IPS-18a (cell line): Measurements from ENCODE around the gene NAT10.

ENCODE experiments used
- H3K27ac ChIP-seq: one replicate; pipeline ENCODE4 v1.5.1; 2013; ENCODE audit warnings: low read length
- H3K27me3 ChIP-seq: one replicate; pipeline ENCODE4 v1.6.1; 2013; ENCODE audit warnings: mild to moderate bottlenecking, low read length; ENCODE audit not compliant: control insufficient read depth, insufficient read depth
- H3K36me3 ChIP-seq: one replicate; pipeline ENCODE4 v1.6.1; 2013; ENCODE audit warnings: low read depth, low read length; ENCODE audit not compliant: control insufficient read depth
- H3K4me1 ChIP-seq: one replicate; pipeline ENCODE4 v1.6.1; 2013; ENCODE audit warnings: low read depth, low read length; ENCODE audit not compliant: control insufficient read depth
- H3K4me3 ChIP-seq: one replicate; pipeline ENCODE4 v1.5.1; 2013; ENCODE audit warnings: low read length
- H3K9ac ChIP-seq: one replicate; pipeline ENCODE4 v1.6.1; 2013; ENCODE audit warnings: mild to moderate bottlenecking, low read length, moderate library complexity
- H3K9me3 ChIP-seq: one replicate; pipeline ENCODE4 v1.6.1; 2013; ENCODE audit warnings: low read depth, low read length; ENCODE audit not compliant: control insufficient read depth

Gene NAT10

GRCh38 chr11:34162856-34163255, 57.4 kb downstream of the NAT10 start:
- Histone ChIP-seq H3K4me3 (no peak overlapping the region), H3K27ac (no peak overlapping the region), H3K9ac (no peak overlapping the region), H3K9me3 (no peaks in the 10 kb centered on the region), H3K36me3 (no peaks in the 10 kb centered on the region), H3K4me1 (no peaks in the 10 kb centered on the region), H3K27me3 (no peaks in the 10 kb centered on the region)

- Histone ChIP-seq H3K27ac (no peak overlapping the region), H3K27me3 (no peaks in the 10 kb centered on the region), H3K36me3 (no peaks in the 10 kb centered on the region), H3K9me3 (no peaks in the 10 kb centered on the region), H3K4me1 (no peaks in the 10 kb centered on the region), H3K9ac (no peak overlapping the region), H3K4me3 (no peak overlapping the region)
Measured at GRCh38 chr11:34165121-34165520, 59.7 kb downstream of the NAT10 start.

GRCh38 chr11:34165786-34166555, 60.5 kb downstream of the NAT10 start:
- H3K4me3 ChIP-seq, result no peak overlapping the region
- H3K27ac ChIP-seq, result no peak overlapping the region
- no peaks in the 10 kb centered on the region for H3K9me3 ChIP-seq
- H3K4me1 ChIP-seq, result no peaks in the 10 kb centered on the region
- no peaks in the 10 kb centered on the region for H3K27me3 ChIP-seq
- H3K9ac ChIP-seq, result no peak overlapping the region
- H3K36me3 ChIP-seq, result no peaks in the 10 kb centered on the region

GRCh38 chr11:34166806-34167740, 61.6 kb downstream of the NAT10 start:
- Histone ChIP-seq H3K27ac (no peak overlapping the region), H3K9me3 (no peaks in the 10 kb centered on the region), H3K4me1 (no peaks in the 10 kb centered on the region), H3K9ac (no peak overlapping the region), H3K36me3 (no peaks in the 10 kb centered on the region), H3K4me3 (no peak overlapping the region), H3K27me3 (no peaks in the 10 kb centered on the region)

GRCh38 chr11:34167961-34168360, 62.5 kb downstream of the NAT10 start:
- no peak overlapping the region for H3K9ac ChIP-seq
- H3K36me3 ChIP-seq, result no peaks in the 10 kb centered on the region
- no peak overlapping the region for H3K4me3 ChIP-seq
- H3K27ac ChIP-seq, result no peak overlapping the region
- H3K27me3 ChIP-seq, result no peaks in the 10 kb centered on the region
- no peaks in the 10 kb centered on the region for H3K4me1 ChIP-seq
- H3K9me3 ChIP-seq, result no peaks in the 10 kb centered on the region

- Histone ChIP-seq H3K4me1 (no peaks in the 10 kb centered on the region), H3K9me3 (no peaks in the 10 kb centered on the region), H3K36me3 (no peaks in the 10 kb centered on the region), H3K4me3 (no peak overlapping the region), H3K27ac (no peak overlapping the region), H3K9ac (no peak overlapping the region), H3K27me3 (peaks cover 5% of the 10 kb centered on the region)
Measured at GRCh38 chr11:34168642-34169420, 63.4 kb downstream of the NAT10 start.

- Histone ChIP-seq H3K36me3 (no peaks in the 10 kb centered on the region), H3K27me3 (peaks cover 5% of the 10 kb centered on the region), H3K4me3 (no peak overlapping the region), H3K9ac (no peak overlapping the region), H3K4me1 (peaks cover 2% of the 10 kb centered on the region), H3K9me3 (no peaks in the 10 kb centered on the region), H3K27ac (no peak overlapping the region)
Measured at GRCh38 chr11:34169686-34170085, 64.3 kb downstream of the NAT10 start.

- Histone ChIP-seq H3K9me3 (no peaks in the 10 kb centered on the region), H3K36me3 (no peaks in the 10 kb centered on the region), H3K4me3 (no peak overlapping the region), H3K27ac (no peak overlapping the region), H3K27me3 (peaks cover 10% of the 10 kb centered on the region), H3K4me1 (peaks cover 4% of the 10 kb centered on the region), H3K9ac (no peak overlapping the region)
Measured at GRCh38 chr11:34173050-34173449, 67.6 kb downstream of the NAT10 start.

- peak overlapping the region; percentile 46 for H3K4me3 ChIP-seq
Measured at GRCh38 chr11:34174412-34175041, 69.1 kb downstream of the NAT10 start.

GRCh38 chr11:34175284-34176019, 70.0 kb downstream of the NAT10 start:
- Histone ChIP-seq H3K27ac (no peak overlapping the region), H3K27me3 (peaks cover 10% of the 10 kb centered on the region)

More at GRCh38 chr11:34174412-34175041, 69.1 kb downstream of the NAT10 start:
- Histone ChIP-seq H3K36me3 (no peaks in the 10 kb centered on the region), H3K9me3 (no peaks in the 10 kb centered on the region), H3K27me3 (peaks cover 10% of the 10 kb centered on the region), H3K9ac (no peak overlapping the region), H3K4me1 (peaks cover 4% of the 10 kb centered on the region), H3K27ac (no peak overlapping the region)

More at GRCh38 chr11:34175284-34176019, 70.0 kb downstream of the NAT10 start:
- no peaks in the 10 kb centered on the region for H3K36me3 ChIP-seq
- peaks cover 4% of the 10 kb centered on the region for H3K4me1 ChIP-seq
- H3K9ac ChIP-seq, result no peak overlapping the region
- no peaks in the 10 kb centered on the region for H3K9me3 ChIP-seq
- H3K4me3 ChIP-seq, result no peak overlapping the region
